ENCODE measurements around the gene TAF15. TPM values are rescaled to one million over a fixed set of nuclear protein-coding genes. Genes with fewer than 3 reads are reported as not detected.

TAF15 gene
- polyA plus RNA-seq, 1 of the 3 experiments (the other 2 are of a cell fraction): 78.0 TPM

- Histone ChIP-seq H3K4me2 (no peak overlapping the region), H2AFZ (ENCODE audit: low read depth) (no peak overlapping the region), H3K4me3 (ENCODE audit: low read depth in 2 of 2, low read length in 1 of 2) (no peak overlapping the region), H3F3A (replicated peaks; ENCODE audit: insufficient read depth) (no peaks in the 10 kb centered on the region), H3K9me3 (no peaks in the 10 kb centered on the region), H3K27me3 (ENCODE audit: insufficient read depth) (no peaks in the 10 kb centered on the region), H3K9me2 (no peaks in the 10 kb centered on the region), H3K27ac (ENCODE audit: low read depth in 2 of 2, low read length in 1 of 2) (peak overlapping the region in 1 of 2 experiments; percentile 80; a peak in 2 of 4 replicates), H4K20me1 (ENCODE audit: insufficient read depth) (no peaks in the 10 kb centered on the region), H3K79me2 (ENCODE audit: insufficient read depth) (no peaks in the 10 kb centered on the region), H3K4me1 (ENCODE audit: control insufficient read depth in 1 of 2, insufficient read depth in 2 of 2, low read depth in 1 of 2, low read length in 1 of 2) (peaks cover 0 to 26% of the 10 kb centered on the region in 2 experiments; a peak in 1 of 4 replicates), H3K36me3 (replicated peaks in 1 of 2; ENCODE audit: control insufficient read depth in 1 of 2, insufficient read depth in 2 of 2, low read length in 1 of 2) (no peaks in the 10 kb centered on the region), H3K9ac (no peak overlapping the region)
- 71% methylated on average over 5 of the region's 10 CpGs for WGBS (ENCODE audit: low lambda C conversion rate)
- no peak for DNase-seq
- ChIA-PET POLR2A (interaction anchor here (1.0 kb wide), 1 partner anchor 26 kb away, joined by 3 read pairs; no protein-coding TSS in a partner anchor), CTCF (interaction anchor here (0.9 to 31.2 kb wide), 8 partner anchors 8 to 34 kb away, joined by 3 to 809 read pairs (median 6); partner anchors contain the start of gene TAF15)
- TF ChIP-seq EP300 (IDR thresholded peaks at IDR 0.05; ENCODE audit: borderline replicate concordance in 1 of 2, low read depth in 1 of 2, low read length in 1 of 2): no peak
- no peak for TF ChIP-seq MEF2A (IDR thresholded peaks at IDR 0.05; ENCODE audit: borderline replicate concordance, low read depth)
- TF ChIP-seq RCOR1 (IDR thresholded peaks at IDR 0.05; ENCODE audit: low read length): no peak
- no peak for TF ChIP-seq GABPA (IDR thresholded peaks at IDR 0.05; ENCODE audit: low read depth)
- TF ChIP-seq SIN3A (IDR thresholded peaks at IDR 0.05; ENCODE audit: borderline replicate concordance, low read depth, low read length): no peak
- TF ChIP-seq, protein P1, sequence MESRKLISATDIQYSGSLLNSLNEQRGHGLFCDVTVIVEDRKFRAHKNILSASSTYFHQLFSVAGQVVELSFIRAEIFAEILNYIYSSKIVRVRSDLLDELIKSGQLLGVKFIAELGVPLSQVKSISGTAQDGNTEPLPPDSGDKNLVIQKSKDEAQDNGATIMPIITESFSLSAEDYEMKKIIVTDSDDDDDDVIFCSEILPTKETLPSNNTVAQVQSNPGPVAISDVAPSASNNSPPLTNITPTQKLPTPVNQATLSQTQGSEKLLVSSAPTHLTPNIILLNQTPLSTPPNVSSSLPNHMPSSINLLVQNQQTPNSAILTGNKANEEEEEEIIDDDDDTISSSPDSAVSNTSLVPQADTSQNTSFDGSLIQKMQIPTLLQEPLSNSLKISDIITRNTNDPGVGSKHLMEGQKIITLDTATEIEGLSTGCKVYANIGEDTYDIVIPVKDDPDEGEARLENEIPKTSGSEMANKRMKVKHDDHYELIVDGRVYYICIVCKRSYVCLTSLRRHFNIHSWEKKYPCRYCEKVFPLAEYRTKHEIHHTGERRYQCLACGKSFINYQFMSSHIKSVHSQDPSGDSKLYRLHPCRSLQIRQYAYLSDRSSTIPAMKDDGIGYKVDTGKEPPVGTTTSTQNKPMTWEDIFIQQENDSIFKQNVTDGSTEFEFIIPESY (IDR thresholded peaks at IDR 0.05; ENCODE audit: borderline replicate concordance, low read depth): no peak
- TF ChIP-seq NFIC (IDR thresholded peaks at IDR 0.05; ENCODE audit: borderline replicate concordance): no peak
- no peak for TF ChIP-seq FOSL2 (IDR thresholded peaks at IDR 0.05; ENCODE audit: borderline replicate concordance, low read depth)
- TF ChIP-seq YY1 (IDR thresholded peaks at IDR 0.05; ENCODE audit: low read depth): no peak
- no peak for TF ChIP-seq RXRA (IDR thresholded peaks at IDR 0.05; ENCODE audit: borderline replicate concordance, low read depth)
- TF ChIP-seq RAD21 (IDR thresholded peaks at IDR 0.05; ENCODE audit: low read length): no peak
Observed at GRCh38 chr17:35773679-35774425, 35.4 kb upstream of the TAF15 start.

DNA sequence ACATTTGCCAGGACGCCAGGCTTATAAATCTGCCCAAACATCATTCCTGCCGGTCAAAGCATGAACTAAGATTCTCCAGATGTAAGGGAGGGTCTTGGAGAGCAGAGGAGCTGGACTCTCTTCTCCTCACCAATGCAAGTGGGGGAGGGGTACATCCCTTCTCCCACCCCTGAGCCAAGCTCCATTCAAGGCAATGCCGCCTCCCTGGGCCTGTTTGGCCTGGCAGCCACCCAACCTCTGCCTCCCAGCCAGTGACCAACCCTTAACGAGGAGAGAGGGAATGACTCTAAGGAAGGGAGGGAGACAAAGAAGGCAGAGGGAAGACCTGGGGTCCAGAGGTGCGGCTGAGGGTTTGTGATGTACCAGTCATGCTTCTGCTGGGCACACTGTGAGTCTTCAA is 34.8 kb upstream of the TAF15 start:
- Histone ChIP-seq H3K4me3 (ENCODE audit: low read depth in 2 of 2, low read length in 1 of 2) (no peak overlapping the region), H3K4me2 (no peak overlapping the region), H3K9me3 (no peaks in the 10 kb centered on the region), H3K9ac (no peak overlapping the region), H3K27ac (ENCODE audit: low read depth in 2 of 2, low read length in 1 of 2) (peak overlapping the region in 1 of 2 experiments; percentile 80; a peak in 2 of 4 replicates), H3K4me1 (ENCODE audit: control insufficient read depth in 1 of 2, insufficient read depth in 2 of 2, low read depth in 1 of 2, low read length in 1 of 2) (peaks cover 0 to 26% of the 10 kb centered on the region in 2 experiments; a peak in 1 of 4 replicates), H2AFZ (ENCODE audit: low read depth) (no peak overlapping the region; the same call in 1 of the 2 replicates), H3K79me2 (ENCODE audit: insufficient read depth) (no peaks in the 10 kb centered on the region), H3K36me3 (replicated peaks in 1 of 2; ENCODE audit: control insufficient read depth in 1 of 2, insufficient read depth in 2 of 2, low read length in 1 of 2) (no peaks in the 10 kb centered on the region), H3K27me3 (ENCODE audit: insufficient read depth) (no peaks in the 10 kb centered on the region), H3F3A (replicated peaks; ENCODE audit: insufficient read depth) (no peaks in the 10 kb centered on the region), H3K9me2 (no peaks in the 10 kb centered on the region), H4K20me1 (ENCODE audit: insufficient read depth) (no peaks in the 10 kb centered on the region)
- 56% methylated on average over 4 of the region's 5 CpGs for WGBS (ENCODE audit: low lambda C conversion rate)
- POLR2A ChIA-PET: interaction anchor here (0.6 to 1.0 kb wide), 2 partner anchors 15 to 25 kb away, joined by 3 read pairs; no protein-coding TSS in a partner anchor
- CTCF ChIA-PET: interaction anchor here (0.9 to 31.2 kb wide), 7 partner anchors 8 to 34 kb away, joined by 3 to 809 read pairs (median 6); partner anchors contain the start of gene TAF15
- TF ChIP-seq, protein P1 (IDR thresholded peaks at IDR 0.05; ENCODE audit: borderline replicate concordance, low read depth): no peak
- peak; percentile 22 for TF ChIP-seq CHD2 (IDR thresholded peaks at IDR 0.05; ENCODE audit: low read length, partially characterized antibody)
- no peak for TF ChIP-seq FOSL2 (IDR thresholded peaks at IDR 0.05; ENCODE audit: borderline replicate concordance, low read depth)
- no peak for TF ChIP-seq SIN3A (IDR thresholded peaks at IDR 0.05; ENCODE audit: borderline replicate concordance, low read depth, low read length)
- no peak for TF ChIP-seq GABPA (IDR thresholded peaks at IDR 0.05; ENCODE audit: low read depth)
- TF ChIP-seq RXRA (IDR thresholded peaks at IDR 0.05; ENCODE audit: borderline replicate concordance, low read depth): no peak
- TF ChIP-seq EZH2phosphoT487 (IDR thresholded peaks at IDR 0.05; ENCODE audit: borderline replicate concordance, low read depth): no peak
- TF ChIP-seq TCF12 (IDR thresholded peaks at IDR 0.05): no peak
- TF ChIP-seq EP300 (IDR thresholded peaks at IDR 0.05; ENCODE audit: borderline replicate concordance in 1 of 2, low read depth in 1 of 2, low read length in 1 of 2): no peak
- TF ChIP-seq RFX5 (IDR thresholded peaks at IDR 0.05; ENCODE audit: low read length): no peak
- TF ChIP-seq RCOR1 (IDR thresholded peaks at IDR 0.05; ENCODE audit: low read length): no peak
- TF ChIP-seq SMC3 (IDR thresholded peaks at IDR 0.05; ENCODE audit: low read depth, low read length): no peak
- TF ChIP-seq NFIC (IDR thresholded peaks at IDR 0.05; ENCODE audit: borderline replicate concordance): 0 out of 2 replicates have a peak, but pooled peaks have one; percentile 7
- TF ChIP-seq POLR2AphosphoS5 (IDR thresholded peaks at IDR 0.05; ENCODE audit: low read depth, low read length): no peak
- peak; percentile 85 for DNase-seq
